GM20000 (cell line): ENCODE results near the gene TESMIN.

ENCODE experiments used
- DNase-seq: peaks from one replicate; pipeline ENCODE4 v3.0.0; 2012; ENCODE audit warnings: low spot score
- TF ChIP-seq, protein P1 (sequence below): IDR thresholded peaks from 2 replicates; pipeline ENCODE4 v1.5.1; 2012; ENCODE audit warnings: mild to moderate bottlenecking, control low read depth; ENCODE audit errors: extremely low read depth, missing control alignments

TESMIN gene

DNA sequence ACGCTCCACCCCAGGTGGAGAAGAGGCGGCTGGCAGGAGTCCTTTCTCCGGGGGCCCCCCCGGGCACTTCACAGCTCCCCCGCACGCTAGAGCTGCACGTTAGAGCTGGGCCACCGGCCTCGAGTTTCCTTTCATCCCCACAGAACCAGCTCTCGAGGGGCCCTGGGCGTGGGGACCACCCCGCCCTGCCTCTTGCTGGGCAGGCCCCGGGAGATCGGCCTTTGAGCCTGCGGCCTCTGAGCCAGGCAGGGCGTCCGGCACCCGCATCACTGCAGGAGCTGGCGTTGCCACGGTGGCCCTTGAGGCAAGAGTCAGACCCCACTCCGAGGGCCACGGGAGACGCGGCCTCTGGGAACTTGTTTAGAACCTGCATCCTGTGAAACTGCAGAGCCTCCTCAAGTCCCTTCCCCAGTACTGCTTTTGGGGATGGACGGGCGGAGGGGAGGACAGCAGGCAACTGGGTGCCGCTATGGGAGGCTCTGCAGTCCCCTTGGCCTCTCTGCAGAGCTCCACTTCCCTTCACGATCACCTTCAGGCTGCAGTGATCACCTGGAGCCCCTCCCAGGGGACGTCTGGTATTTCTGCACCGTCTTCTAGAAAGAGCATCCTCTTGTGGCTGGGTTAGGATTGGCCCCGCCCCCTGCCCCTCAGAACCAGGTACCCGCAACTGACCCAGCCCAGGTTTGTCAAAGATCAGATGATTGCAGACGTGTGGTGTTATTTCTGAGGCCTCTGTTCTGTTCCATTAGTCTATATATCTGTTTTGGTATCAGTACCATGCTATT is 80.9 kb downstream of the TESMIN start:
- TF ChIP-seq, protein P1, sequence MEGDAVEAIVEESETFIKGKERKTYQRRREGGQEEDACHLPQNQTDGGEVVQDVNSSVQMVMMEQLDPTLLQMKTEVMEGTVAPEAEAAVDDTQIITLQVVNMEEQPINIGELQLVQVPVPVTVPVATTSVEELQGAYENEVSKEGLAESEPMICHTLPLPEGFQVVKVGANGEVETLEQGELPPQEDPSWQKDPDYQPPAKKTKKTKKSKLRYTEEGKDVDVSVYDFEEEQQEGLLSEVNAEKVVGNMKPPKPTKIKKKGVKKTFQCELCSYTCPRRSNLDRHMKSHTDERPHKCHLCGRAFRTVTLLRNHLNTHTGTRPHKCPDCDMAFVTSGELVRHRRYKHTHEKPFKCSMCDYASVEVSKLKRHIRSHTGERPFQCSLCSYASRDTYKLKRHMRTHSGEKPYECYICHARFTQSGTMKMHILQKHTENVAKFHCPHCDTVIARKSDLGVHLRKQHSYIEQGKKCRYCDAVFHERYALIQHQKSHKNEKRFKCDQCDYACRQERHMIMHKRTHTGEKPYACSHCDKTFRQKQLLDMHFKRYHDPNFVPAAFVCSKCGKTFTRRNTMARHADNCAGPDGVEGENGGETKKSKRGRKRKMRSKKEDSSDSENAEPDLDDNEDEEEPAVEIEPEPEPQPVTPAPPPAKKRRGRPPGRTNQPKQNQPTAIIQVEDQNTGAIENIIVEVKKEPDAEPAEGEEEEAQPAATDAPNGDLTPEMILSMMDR, result no peak
- no peak for DNase-seq

DNA sequence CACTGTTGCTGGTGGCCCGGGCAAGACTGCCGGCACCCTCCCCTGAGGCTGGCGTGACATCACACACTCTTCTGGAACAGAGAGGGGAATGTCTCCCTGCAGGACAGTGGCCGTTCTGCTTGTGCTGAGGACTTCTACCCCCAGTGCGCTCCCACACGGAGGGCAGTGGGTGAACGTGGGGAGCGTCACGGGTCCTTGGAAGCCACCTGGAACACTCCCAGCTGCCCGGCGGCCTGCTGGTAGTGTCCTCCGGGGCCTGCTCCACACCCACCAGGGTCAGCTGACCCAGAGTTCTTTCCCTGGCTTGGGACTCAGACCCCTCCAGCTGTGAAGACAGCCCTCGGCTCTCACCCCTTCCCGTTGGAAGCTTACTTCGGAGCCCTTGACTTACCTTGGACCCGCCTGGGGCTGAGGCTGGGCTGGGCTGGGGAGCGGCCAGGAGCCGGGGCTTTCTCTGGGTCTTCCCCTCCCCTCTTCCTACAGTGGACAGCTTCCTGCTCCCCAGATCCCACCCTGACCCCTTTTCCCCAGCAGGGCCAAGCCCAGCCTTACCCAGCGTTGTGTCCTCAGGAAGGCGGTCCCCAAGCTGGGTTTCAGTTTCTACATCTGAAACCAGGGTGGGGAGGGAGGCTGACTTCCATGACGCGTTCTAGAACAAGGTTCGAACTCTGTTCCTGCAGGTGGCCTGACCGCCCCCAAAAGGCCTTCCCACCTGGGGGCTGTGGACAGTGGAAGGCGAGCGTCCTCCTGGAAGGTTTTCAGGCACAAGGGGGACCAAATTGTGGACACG is 81.8 kb downstream of the TESMIN start:
- TF ChIP-seq, protein P1, result no peak

DNA sequence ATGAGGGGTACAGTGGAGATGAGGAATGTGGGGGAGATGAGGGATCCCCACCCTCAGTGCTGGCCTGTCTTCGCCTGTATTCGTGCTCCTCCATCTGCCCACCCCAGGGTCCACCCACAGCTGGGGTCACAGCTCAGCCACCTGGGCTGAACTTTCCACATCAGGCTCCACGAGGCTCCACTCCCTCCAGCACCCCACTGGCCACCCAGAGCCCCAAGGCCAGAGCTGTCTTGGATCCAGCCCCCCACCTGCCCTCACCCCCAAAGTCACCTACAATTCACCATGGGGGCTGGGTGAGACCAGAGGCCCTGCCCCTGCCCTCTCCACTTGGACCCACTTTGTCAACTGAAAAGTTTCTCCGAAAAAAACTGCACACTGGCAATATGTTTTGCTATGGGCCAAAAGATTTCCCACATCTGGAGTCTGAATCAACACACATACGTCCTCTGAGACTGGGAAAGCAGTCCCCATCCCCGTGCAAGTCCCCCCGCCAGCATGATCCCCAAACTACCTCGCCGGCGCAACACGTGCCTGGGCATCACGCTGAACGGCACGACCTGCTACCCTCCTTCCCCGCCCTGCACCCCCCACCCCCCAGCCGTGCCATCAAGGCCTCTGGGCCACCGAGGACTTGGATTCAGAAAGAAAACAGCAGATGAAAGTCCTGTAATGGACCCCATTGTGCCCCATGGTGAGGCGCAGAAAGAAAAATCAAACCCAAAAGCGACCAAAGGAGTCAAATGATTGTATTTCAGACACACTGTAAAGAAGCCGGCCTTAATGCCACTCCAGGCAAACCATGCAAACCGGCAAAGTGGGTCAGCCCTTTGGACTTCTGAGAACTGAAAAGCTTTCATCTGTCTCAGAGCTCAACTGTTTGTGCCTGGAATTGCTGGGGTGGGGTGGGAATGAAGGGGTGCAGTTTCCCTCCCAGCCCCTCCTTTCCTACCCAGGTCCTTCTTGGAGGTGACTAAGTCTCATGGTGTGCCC is 83.5 kb downstream of the TESMIN start:
- DNase-seq, result no peak
- TF ChIP-seq, protein P1, result no peak

More for the DNA sequence above, 81.8 kb downstream of the TESMIN start:
- DNase-seq, result no peak

DNA sequence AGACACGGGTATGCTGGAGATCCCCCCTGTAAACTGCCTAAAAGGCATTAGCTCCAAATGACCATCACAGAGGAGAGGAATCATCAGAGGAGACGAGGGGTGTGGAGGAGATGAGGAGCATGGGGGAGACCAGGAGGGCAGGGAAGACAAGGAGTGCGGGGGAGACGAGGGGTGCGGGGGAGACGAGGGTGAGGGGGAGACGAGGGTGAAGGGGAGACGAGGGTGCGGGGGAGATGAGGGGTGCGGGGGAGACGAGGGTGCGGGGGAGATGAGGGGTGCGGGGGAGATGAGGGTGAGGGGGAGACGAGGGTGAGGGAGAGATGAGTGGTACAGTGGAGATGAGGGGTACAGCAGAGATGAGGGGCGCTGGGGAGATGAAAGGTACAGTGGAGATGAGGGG is 84.5 kb downstream of the TESMIN start:
- TF ChIP-seq, protein P1, result no peak
- no peak for DNase-seq

DNA sequence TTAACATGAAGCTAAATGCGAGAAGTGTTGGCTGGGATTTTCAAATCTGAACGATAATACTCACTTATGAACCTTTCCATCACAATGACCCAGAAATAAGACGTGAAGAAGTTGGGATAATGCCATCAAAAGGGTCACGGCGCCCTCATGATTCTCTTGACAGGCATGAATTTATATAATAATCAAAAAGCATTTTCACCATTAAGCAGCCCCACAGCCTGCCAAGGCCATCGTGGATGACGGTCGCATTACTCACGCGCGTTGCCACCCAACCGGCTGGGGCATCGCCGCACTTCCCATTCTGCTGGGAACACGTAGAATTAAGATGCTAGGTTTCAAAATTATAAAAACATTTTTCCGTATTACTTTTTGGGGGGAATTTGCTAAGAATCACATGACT is 85.9 kb downstream of the TESMIN start:
- no peak for DNase-seq
- TF ChIP-seq, protein P1, result no peak

DNA sequence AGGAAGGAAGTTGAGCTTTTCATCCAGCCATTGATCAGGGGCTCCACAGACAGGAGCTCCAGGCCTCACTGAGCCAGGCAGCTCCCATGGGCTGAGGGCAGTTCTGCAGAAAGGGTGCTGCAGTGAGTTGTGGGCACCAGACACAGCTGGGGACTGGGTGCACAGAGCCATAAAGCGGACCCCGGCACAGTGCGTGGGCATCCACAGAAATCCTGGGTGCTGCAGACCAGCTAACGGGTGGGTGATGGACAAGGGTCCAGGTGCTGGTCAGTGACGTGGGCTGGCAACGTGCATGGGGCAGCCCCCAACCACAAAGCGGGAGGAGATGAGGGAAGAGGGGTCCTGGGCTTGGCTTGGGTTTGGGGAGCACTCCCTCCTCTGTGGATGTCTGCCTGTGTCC is 86.4 kb downstream of the TESMIN start:
- TF ChIP-seq, protein P1, result no peak
- no peak for DNase-seq

DNA sequence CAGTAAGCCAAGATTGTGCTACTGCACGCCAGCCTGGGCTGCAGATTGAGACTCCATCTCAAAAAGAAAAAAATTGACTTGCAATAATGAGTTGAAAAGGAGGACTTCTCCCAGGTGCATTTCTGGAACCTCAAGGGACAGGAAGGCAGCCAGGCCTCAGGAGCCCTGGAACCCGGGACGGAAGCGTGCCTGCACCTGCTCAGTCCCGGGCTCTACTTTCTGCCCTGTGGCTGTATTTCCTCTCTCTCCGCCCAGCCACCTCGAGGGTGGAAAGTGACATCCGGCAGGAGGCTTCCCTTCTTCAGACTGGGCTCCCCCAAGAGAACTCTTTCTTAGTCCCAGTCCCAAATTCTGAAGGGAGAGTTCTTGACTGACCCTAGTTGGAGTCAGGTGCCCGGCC is 87.2 kb downstream of the TESMIN start:
- TF ChIP-seq, protein P1, result no peak
- no peak for DNase-seq
